ENCODE data around the gene GFOD1.

GFOD1 gene

DNA sequence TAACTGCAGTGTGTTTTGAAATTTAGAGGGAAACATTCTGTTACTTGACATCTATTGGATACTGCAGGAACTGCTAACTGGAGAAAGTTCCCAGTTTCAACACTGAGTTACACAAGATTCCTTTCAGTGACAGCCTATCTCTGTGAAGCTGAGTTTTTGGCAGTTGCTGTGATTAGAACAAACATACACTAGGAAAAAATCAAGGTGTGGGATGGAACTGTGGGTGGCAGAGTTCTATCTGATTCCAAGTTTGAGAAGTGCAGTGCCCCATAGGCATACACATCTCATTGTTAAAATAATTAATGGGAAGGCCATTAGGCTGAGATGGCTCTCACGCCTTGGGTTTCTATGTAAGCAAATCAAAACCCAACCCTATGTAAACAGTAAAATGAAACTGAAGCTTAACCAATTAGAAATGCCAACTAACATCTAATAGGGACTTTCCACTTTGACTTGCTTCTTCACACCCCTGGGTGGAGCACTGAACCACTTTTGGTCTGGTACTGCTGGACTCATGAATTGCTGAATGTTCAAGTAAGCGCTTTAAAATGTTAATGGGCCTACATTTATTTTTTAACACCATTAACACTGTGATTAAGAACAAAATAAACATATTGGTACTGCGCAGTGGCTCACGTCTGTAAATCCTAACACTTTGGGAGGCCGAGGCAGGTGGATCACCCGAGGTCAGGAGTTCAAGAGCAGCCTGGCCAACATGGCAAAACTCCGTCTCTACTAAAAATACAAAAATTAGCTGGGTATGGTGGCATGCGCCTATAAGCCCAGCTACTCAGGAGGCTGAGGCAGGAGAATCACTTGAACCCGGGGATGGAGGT is 103.9 kb downstream of the GFOD1 start:
- in situ Hi-C loops (cut with MboI; ENCODE audit: low sequenced_read_pairs), result no loop called here

DNA sequence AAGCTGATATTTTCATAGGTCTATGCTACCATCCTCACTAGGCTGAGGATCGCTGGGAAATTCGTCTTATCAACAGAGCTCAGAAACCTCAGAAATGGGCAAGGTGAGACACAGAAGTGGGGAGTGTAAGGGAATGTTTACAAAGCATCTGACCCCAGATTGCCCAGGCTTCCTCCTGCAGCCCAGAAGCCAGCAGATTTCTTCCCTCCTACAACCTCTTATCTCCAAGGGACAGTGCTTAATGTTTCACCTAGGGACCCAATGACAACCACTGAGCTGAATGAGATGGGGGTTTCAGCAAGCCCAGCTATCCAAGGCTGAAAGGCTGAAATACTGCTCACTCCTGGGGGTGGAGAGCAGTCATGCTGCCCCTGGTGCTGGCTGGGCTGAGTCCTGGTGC is 106.6 kb downstream of the GFOD1 start:
- in situ Hi-C loops (cut with MboI; ENCODE audit: low sequenced_read_pairs), result no loop called here

DNA sequence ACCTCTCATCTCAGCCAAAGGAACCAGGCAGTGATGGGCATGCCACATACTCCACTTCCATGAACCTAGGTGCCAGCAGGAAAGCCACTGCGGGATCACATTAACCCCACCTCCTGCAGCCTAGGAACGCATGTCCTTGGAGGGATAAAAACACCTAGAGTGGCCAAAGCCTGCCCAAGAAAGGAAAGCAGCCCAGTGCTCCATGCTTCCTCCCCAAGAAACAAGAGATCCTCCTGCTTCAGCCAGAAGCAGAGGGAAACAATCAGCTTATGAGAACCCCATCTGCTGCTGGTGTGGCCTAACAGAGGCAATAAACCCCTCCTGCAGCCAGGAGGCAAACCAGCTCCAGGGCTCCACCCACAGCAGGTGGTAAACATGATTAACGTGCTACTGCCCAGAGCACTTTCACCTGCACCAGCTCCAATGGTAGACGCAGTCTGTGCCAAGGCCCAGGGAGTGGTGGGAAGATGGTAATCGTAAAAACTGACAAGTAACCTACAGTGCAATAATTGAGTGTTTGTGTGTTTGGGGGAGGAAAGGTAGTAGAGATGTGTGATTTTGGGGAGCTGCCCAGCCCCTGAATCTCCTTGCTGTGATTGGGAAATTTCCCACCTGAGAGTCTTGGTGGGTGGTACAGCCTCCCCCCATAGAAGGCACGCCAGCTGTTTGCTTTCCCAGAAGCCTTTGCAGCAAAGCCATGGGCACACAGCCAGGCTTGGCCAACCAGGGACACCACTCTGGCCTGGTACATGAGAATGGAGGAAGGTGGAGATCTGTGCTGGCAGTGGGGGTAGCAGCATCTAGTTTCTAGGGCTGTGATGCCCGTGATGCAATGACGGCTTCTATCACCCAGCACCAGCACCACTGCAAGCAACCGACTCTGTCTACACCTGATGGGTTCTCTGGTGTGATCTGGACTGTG is 108.5 kb downstream of the GFOD1 start:
- in situ Hi-C loops (cut with MboI; ENCODE audit: low sequenced_read_pairs), result no loop called here

DNA sequence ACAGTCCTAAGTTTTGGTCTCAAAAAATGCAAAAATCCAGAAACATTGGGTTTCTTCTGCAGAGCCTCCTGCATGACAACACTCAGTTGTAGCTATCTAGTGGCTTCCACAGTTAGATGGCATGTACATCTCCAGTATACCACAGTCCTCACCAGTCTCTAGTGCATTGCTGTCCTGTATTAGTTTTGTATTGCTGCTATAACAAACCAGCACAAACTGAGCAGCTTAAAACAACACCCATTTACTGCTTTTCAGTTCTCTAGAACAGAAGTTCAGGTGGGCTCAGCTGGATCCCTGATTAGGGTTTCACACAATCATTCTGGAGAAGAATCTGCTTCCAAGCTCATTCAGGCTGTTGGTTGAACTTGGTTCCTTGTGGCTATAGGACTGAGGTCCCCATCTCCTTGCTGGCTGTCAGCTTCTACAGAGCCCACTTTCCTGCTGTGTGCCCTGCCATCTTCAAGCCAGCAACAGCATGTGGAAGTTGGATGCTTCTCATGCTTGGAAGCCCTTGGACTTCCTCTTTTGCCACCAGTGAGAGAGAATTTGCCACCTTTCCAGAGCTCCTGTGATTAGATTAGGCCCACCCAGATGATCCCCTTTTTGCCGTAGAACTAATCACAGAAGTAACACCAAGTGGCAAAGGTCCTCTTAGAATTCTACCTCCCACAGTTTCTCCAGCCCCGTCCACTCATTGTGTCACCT is 110.2 kb downstream of the GFOD1 start:
- in situ Hi-C loops (cut with MboI; ENCODE audit: low sequenced_read_pairs), result no loop called here

DNA sequence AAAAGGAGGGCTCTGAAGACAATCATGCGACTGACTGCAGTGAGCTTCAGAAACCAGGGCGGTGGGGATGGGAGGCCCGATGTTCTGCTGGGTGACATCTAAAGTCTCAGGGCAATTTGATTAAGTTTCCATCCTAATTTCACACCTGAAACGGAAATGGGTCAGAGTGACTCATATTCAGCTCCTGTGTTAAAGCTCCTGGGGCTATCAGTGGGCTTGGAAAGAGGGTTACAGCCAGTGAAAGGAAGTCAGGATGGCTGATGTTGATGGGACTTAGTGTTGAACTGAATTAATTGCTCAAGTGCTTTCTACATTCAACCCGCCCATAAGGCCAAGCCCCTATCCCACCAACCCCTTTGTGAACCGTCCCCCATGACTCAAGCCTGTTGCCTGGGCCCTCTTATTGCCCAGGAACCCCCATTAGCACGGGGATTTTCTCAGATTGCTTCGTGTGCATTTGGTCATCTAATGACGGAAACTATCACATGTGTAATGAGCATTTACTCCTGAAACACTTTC is 112.0 kb downstream of the GFOD1 start:
- in situ Hi-C loops (cut with MboI; ENCODE audit: low sequenced_read_pairs), result no loop called here

DNA sequence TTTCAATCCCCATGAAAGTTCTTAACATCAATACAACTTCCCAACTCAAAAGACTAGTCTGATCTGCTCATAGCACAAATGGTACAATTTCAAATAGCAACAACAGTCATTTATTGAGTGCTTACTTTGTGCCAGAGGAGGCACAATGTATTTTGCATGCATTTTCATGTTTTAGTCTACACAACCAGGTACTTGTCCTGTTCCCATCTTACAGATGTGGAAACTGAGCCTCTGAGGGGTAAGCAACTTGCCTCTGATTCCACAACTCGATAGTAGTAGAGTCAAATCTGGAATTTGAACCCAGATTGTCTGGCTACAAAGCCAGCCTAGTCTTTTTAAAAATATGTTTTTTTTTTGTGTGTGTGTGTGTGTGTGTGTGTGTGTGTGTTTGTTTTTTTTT is 113.5 kb downstream of the GFOD1 start:
- in situ Hi-C loops (cut with MboI; ENCODE audit: low sequenced_read_pairs), result no loop called here

DNA sequence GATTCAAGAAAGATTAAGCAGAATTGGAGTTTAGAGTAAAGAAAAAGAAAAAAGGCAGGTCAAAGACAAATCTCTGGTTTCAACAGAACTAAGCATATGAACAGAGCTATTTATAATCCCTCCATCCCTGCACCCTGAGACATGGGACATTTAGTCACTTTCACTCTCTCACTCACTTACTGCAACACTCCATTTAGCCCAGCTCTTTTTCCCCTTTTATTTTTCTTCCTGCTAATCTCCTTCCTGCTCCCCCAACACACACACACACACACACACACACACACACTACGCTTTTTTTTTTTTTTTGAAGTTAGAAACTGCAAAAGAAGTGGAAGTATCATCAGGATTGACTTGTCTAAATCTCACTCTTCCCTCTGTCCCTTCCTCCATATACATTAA is 113.9 kb downstream of the GFOD1 start:
- in situ Hi-C loops (cut with MboI; ENCODE audit: low sequenced_read_pairs), result no loop called here

DNA sequence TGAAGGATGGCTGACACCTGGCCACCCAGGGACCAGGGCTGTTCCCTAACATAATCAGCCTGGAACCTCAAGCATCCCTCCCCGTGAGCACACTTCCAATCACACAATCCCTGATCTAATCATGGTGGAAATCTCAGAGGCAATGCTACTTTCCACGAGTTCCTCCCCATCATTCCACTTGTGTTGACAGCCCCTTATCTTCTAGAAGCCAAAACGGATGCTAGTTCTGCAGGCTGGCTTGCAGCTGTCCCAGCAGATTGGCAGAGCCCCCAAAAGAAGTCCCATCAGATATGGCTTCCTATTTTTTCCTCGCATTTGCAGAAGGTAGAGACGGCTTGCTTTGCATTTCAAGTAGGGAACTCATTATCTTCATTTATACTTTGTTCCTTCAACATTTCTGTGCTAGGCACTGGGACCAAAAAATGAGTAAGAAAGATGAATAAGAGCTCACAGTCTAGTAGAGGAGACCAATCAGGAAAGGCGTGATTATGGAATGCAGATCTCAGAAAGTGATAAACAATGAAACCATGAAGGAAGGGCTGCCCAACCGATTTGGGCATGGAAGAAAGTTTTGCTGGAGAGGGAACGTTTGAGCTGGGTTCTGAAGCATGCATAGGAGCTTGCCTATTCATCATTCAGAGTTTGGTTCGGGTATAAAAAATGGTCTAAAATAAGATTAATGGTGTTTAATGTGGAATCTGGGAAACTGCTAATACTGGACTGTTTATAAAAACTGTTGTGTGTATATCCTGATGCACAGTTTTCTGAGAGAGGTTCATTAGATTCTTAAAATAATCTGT is 114.5 kb downstream of the GFOD1 start:
- in situ Hi-C loops (cut with MboI; ENCODE audit: low sequenced_read_pairs), result no loop called here

DNA sequence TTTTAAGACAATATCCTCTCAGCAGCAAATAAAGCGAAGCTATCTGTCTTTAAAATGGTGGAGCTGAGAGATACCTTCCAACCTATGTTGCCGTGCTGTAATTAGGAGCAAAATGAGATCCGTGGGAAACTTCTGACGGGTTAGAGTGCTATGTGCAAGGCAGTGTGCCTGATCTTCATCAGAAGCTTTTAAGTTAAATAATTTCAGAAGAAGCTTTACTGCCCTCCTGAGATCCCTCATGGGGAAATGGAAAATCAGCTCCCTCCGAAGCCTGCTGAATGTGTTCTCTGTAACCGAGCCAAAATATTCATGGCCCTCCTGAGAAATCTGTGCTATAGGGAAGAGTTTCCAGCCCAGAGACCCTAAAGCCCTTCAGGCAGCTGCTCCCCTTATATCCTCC is 115.3 kb downstream of the GFOD1 start:
- in situ Hi-C loops (cut with MboI; ENCODE audit: low sequenced_read_pairs), result no loop called here

DNA sequence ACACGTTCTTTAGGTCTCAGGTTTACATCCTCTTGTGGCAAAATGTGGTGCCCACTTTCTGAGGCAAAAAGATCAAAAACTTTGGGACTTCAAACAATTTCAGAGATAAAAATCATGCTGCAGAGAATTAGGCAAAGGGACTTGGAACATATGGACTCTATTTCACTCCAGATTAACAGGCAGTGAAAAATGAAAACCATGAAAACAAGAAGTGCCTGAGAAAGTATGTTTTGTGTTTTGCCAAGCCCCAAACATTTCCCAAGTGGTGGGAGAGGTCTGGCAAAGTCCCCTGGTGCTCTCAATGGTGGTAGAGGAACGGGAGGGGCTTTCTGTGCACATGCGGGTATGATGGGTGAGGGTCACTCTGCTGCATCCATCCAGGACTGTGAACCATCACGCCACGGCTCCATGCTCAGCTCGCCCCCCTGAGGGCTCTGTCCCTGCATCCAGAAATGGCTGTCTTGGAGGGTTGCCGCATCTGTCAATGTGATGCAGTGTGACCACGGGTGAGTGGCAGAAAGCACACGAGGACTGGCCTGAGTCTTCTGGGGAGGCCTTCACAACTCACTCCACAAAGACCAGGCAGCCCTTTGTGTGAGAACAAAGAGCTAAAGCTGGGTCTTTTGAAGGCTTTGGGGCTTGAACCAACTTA is 115.9 kb downstream of the GFOD1 start:
- in situ Hi-C loops (cut with MboI; ENCODE audit: low sequenced_read_pairs), result no loop called here

DNA sequence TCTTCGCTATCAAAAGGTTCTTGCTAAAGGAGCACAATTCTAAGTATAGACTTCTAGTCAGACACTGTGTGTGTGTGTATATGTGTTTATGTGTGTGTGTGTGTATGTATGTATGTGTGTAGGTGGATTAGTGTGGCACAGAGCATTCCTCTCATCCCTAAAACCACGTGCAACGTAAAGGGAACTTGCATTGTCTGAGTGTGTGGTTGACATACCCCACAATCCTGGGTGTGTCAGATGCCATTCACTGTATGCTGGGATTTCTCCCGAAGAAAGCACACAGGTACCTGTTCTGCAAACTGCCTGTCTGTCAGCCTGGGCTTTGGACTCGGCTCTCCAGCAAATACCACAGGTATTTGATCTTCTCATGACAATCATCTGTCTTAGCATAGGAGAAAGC is 116.8 kb downstream of the GFOD1 start:
- in situ Hi-C loops (cut with MboI; ENCODE audit: low sequenced_read_pairs), result no loop called here

DNA sequence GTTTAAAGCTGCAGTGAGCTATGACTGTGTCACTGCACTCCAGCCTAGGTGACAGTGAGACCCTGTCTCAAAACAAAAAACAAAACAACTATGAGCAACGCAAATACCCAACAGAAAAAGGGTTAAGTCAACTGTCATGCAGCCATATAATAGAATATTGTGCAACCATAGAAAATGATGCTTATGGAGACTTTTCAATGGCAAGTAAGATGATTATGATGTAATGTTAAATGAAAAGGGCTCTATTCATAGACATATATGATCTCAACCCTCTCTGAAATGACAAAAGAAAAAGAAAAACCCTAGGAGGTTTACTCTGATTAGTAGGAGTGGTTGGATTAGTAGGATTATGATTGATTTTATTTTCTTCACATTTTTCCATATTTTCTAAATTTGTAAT is 117.8 kb downstream of the GFOD1 start:
- in situ Hi-C loops (cut with MboI; ENCODE audit: low sequenced_read_pairs), result no loop called here

DNA sequence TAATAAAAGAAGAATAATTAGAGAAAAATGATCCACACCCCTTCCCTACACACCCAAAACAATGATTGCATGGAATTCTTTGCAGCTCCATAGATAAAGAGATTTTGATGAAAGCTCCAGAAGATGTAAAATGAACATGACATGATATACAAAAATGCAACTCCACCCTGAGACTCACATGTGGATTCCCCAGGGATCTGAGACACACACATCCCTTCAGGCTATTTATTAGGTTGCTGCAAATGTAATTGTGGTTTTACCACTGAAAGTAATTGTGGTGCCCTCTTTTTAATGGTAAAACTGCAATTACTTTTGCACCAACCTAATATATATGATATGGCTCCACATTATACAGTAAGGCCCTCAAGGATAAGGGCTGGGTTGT is 118.7 kb downstream of the GFOD1 start:
- in situ Hi-C loops (cut with MboI; ENCODE audit: low sequenced_read_pairs), result no loop called here

DNA sequence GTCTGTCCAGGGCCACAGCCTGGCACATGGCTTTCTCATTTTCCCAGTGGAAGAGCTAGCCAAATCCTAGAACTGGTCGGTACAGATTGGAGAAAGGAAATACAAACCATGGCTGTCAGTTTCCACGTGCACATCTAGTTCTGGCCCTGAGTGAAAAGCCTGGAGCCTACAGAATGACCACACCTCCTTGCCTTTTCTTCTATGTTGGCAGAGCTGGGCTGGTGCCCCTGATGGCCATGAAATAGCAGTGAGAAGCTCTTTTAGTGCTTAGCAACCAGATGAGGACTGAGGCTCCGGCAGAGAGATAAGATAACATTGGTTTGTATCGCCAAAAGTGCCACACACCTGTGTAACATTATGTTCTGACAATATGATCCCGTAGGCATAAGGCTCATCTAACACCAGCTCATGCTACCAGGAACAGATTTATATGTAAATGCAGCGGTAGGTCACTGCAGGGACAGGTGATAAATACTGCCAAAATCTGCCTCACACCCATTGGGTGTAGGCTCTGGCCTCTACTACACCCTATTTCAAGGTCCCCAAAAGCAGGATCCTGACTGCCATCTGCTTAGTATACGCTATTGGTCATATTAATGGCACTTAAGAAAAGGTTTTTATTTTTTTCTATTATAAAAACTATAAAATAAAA is 119.2 kb downstream of the GFOD1 start:
- in situ Hi-C loops (cut with MboI; ENCODE audit: low sequenced_read_pairs), result no loop called here

DNA sequence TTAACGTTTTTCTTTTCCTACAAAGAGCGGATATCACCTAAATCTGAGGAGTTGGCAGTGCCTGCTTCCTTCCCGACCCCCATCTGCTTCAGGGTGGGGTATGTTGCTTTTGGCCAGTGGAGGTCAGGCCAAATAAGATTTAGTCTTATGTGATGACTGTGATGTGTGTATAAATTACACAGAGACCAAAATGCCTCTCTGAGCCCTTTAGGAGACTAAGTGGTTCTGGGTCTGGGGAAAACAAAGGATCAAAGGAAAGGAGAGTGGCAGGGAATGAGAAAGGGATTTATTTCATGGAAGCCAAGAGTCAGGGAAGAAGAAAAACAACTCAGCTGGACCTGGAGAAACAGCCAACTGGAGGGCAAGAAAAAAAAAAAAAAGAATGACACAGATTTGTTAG is 120.0 kb downstream of the GFOD1 start:
- in situ Hi-C loops (cut with MboI; ENCODE audit: low sequenced_read_pairs), result no loop called here

DNA sequence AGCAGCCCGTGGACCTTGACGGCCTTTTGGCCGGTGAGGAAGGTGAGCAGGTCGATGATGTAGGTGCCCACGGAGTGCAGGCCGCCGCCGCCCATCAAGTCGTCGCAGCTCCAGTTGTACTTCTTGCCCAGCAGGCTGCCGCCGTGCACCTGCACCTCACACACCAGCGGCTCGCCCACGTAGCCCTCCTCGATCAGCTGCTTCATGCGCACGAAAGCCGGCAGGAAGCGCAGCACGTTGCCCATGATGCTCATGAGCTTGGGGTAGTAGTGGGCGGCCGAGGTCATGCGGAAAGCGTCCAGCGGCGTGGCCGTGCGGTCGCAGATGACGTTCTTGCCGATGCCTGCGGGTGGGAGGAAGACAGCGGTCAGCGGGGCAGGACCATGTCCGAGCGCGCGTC is 122.1 kb downstream of the GFOD1 start:
- in situ Hi-C loops (cut with MboI; ENCODE audit: low sequenced_read_pairs), result no loop called here

DNA sequence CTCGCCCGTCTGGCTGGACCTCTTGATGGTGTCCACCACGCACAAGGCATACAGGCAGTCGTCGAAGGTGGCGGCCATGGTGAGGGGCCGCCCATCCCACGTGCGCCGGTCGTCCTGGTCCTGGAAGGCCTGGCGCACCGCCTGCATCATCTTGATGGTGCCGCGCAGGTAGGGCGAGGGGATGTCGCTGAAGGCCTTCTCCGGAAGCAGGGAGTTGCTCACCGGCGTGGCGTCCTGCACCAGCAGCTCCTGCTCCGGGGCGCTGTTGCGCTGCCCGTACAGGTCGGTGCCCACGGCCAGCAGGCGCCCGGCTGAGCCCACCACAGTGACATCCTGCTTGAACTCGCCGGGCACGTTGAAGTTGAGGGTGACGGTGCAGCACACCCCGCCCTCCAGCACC is 122.6 kb downstream of the GFOD1 start:
- in situ Hi-C loops (cut with MboI; ENCODE audit: low sequenced_read_pairs), result no loop called here

DNA sequence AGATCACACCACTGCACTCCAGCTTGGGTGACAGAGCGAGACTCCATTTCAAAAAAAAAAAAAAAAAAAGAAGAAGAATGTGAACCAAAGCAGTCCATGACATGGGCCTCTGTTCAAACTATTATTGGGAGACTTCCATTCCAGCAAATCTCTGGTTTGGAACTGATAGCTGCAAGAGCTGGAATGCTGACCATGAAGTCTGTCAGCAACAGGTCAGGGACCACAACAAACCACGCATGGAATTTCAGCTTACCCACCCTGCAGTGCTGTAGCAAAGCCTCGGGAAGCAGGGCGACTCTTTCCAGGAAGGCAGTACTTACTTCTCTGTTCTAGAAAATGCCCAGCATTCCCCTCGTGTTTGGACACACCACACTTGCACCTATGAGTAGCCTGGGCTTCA is 125.0 kb downstream of the GFOD1 start:
- in situ Hi-C loops (cut with MboI; ENCODE audit: low sequenced_read_pairs), result no loop called here
